Measurements from ENCODE around the gene NF2. TPM values are rescaled to one million over a fixed set of nuclear protein-coding genes. Genes with fewer than 3 reads are reported as not detected.

Gene NF2
- polyA plus RNA-seq, 3 donors, result 7.7 to 15.5 (median 8.4) TPM

GRCh38 chr22:29695129-29695926 lies 91.9 kb downstream of the NF2 start:
- DNase-seq, result no peak
- Histone ChIP-seq H3K9me3 (replicated peaks in 1 of 2; ENCODE audit: control insufficient read depth in 1 of 2, insufficient read depth in 1 of 2, low read length in 2 of 2) (no peaks in the 10 kb centered on the region), H3K4me3 (replicated peaks in 1 of 3; ENCODE audit: low read depth in 2 of 3, low read length in 3 of 3) (no peak overlapping the region), H4K20me1 (ENCODE audit: insufficient read depth, low read length) (no peaks in the 10 kb centered on the region), H2AFZ (ENCODE audit: insufficient read depth, low read depth, low read length, poor library complexity, severe bottlenecking) (no peak overlapping the region), H3K79me2 (ENCODE audit: insufficient read depth, low read length) (no peaks in the 10 kb centered on the region), H3K9ac (ENCODE audit: insufficient read depth, low read length, poor library complexity, severe bottlenecking) (no peak overlapping the region), H3K4me1 (ENCODE audit: control insufficient read depth in 1 of 2, insufficient read depth in 2 of 2, low read length in 2 of 2) (no peaks in the 10 kb centered on the region), H3K36me3 (replicated peaks in 1 of 2; ENCODE audit: control insufficient read depth in 1 of 2, insufficient read depth in 2 of 2, low read length in 2 of 2) (peaks cover 62 to 75% of the 10 kb centered on the region in 2 donors), H3K27ac (ENCODE audit: low read depth in 1 of 2, low read length in 2 of 2) (no peak overlapping the region), H3K27me3 (ENCODE audit: control insufficient read depth in 2 of 2, insufficient read depth in 2 of 2, low read length in 2 of 2) (no peaks in the 10 kb centered on the region), H3K4me2 (replicated peaks; ENCODE audit: extremely low read depth, low read length, poor library complexity, severe bottlenecking) (no peak overlapping the region)
- Mint-ChIP-seq H3K27ac (peak overlapping the region in 1 of 7 donors; percentile 61), H3K4me1 (no peaks in the 10 kb centered on the region), H3K9me3 (peaks cover 0 to 1% (median 0%) of the 10 kb centered on the region in 7 donors), H3K36me3 (peaks cover 59 to 69% of the 10 kb centered on the region in 2 donors), H3K27me3 (ENCODE audit: low read depth in 3 of 3) (peaks cover under 1 to 3% (median 3%) of the 10 kb centered on the region in 3 donors), H3K4me3 (no peak overlapping the region)
- 97% methylated on average over 32 of the region's 33 CpGs for WGBS (ENCODE audit: insufficient coverage)
- intact Hi-C loops (cut with micrococcal nuclease), result no loop called here
- TF ChIP-seq CTCF (IDR thresholded peaks at IDR 0.05), result no peak

DNA sequence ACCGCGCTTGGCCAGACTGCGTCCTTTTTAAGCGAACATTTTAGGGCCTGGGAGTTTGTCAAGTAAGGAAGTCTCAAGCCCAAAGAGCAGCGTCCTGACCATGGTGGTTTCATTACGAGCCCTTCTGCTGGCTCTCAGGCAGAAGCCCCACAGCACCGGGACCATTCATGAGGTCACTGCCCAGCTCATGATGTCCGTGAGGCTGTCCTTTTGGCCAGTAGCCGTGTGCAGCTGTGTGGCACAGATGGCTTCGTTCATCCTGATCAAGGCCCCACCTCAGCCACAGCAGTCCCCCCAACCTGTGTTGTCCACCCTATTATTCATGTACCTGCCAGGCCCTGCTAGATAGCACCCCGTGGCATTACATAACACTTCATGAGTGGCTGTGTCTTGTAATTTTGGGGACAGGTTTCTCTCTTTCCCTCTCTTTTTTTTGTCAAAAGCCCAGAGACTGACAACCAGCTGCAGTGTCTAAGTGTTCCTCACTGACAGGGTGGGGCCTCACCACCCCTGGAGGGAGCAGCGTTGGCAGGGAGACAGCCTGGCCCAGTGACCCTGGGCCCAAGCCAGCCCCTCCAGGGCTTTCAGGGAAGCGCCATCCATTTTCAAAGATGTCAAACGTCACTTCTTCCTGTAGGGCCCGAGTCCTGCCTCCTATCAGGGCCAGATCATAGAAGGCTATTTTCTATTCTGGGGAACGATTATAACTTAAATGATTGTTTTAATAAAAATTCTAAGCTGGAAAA lies 94.6 kb downstream of the NF2 start:
- Histone ChIP-seq H3K4me1 (ENCODE audit: control insufficient read depth in 1 of 2, insufficient read depth in 2 of 2, low read length in 2 of 2) (peaks cover 5 to 7% of the 10 kb centered on the region in 2 donors), H2AFZ (ENCODE audit: insufficient read depth, low read depth, low read length, poor library complexity, severe bottlenecking) (no peak overlapping the region), H3K27me3 (ENCODE audit: control insufficient read depth in 2 of 2, insufficient read depth in 2 of 2, low read length in 2 of 2) (peaks cover 0 to 2% of the 10 kb centered on the region in 2 donors), H3K27ac (ENCODE audit: low read depth in 1 of 2, low read length in 2 of 2) (no peak overlapping the region), H3K9ac (ENCODE audit: insufficient read depth, low read length, poor library complexity, severe bottlenecking) (peak overlapping the region; percentile 4), H4K20me1 (ENCODE audit: insufficient read depth, low read length) (peaks cover 9% of the 10 kb centered on the region), H3K4me2 (replicated peaks; ENCODE audit: extremely low read depth, low read length, poor library complexity, severe bottlenecking) (no peak overlapping the region), H3K4me3 (replicated peaks in 1 of 3; ENCODE audit: low read depth in 2 of 3, low read length in 3 of 3) (no peak overlapping the region), H3K9me3 (replicated peaks in 1 of 2; ENCODE audit: control insufficient read depth in 1 of 2, insufficient read depth in 1 of 2, low read length in 2 of 2) (no peaks in the 10 kb centered on the region), H3K36me3 (replicated peaks in 1 of 2; ENCODE audit: control insufficient read depth in 1 of 2, insufficient read depth in 2 of 2, low read length in 2 of 2) (peaks cover 42 to 48% of the 10 kb centered on the region in 2 donors), H3K79me2 (ENCODE audit: insufficient read depth, low read length) (no peaks in the 10 kb centered on the region)
- no peak for DNase-seq
- TF ChIP-seq CTCF (IDR thresholded peaks at IDR 0.05), result no peak
- Mint-ChIP-seq H3K9me3 (peaks cover 0 to 1% (median 0%) of the 10 kb centered on the region in 7 donors), H3K4me1 (peaks cover 13% of the 10 kb centered on the region), H3K4me3 (no peak overlapping the region), H3K27ac (no peak overlapping the region), H3K27me3 (ENCODE audit: low read depth in 3 of 3) (peaks cover 2 to 13% (median 8%) of the 10 kb centered on the region in 3 donors), H3K36me3 (peaks cover 43 to 52% of the 10 kb centered on the region in 2 donors)
- intact Hi-C loops (cut with micrococcal nuclease), result no loop called here
- WGBS (ENCODE audit: insufficient coverage), result 96% methylated on average over 11 of the region's 16 CpGs
